Measurements from ENCODE around the gene ZFYVE21.

The ZFYVE21 gene

GRCh38 chr14:103692871-103693270 is 22.7 kb upstream of the ZFYVE21 start:
- Histone ChIP-seq H3K36me3 (ENCODE audit: control insufficient read depth, insufficient read depth, low read length, severe bottlenecking) (peaks cover 52% of the 10 kb centered on the region), H3K4me3 (ENCODE audit: low read length) (no peak overlapping the region), H3K9me3 (ENCODE audit: control insufficient read depth, low read length) (no peaks in the 10 kb centered on the region), H3K4me1 (ENCODE audit: control insufficient read depth, insufficient read depth, low read length) (peaks cover 42% of the 10 kb centered on the region), H3K9ac (ENCODE audit: low read length) (no peak overlapping the region), H3K27me3 (replicated peaks; ENCODE audit: control insufficient read depth, insufficient read depth, low read length) (no peaks in the 10 kb centered on the region)
- DNase-seq (ENCODE audit: low read depth), result no peak

GRCh38 chr14:103693515-103693914 is 22.1 kb upstream of the ZFYVE21 start:
- H3K36me3 ChIP-seq (ENCODE audit: control insufficient read depth, insufficient read depth, low read length, severe bottlenecking), result peaks cover 57% of the 10 kb centered on the region
- no peak for DNase-seq (ENCODE audit: low read depth)
- no peak overlapping the region for H3K4me3 ChIP-seq (ENCODE audit: low read length)
- H3K4me1 ChIP-seq (ENCODE audit: control insufficient read depth, insufficient read depth, low read length), result peaks cover 41% of the 10 kb centered on the region
- no peaks in the 10 kb centered on the region for H3K27me3 ChIP-seq (replicated peaks; ENCODE audit: control insufficient read depth, insufficient read depth, low read length)
- H3K9ac ChIP-seq (ENCODE audit: low read length), result no peak overlapping the region
- H3K9me3 ChIP-seq (ENCODE audit: control insufficient read depth, low read length), result no peaks in the 10 kb centered on the region

- H3K4me1 ChIP-seq (ENCODE audit: control insufficient read depth, insufficient read depth, low read length), result peaks cover 33% of the 10 kb centered on the region
- no peak overlapping the region for H3K9ac ChIP-seq (ENCODE audit: low read length)
- H3K4me3 ChIP-seq (ENCODE audit: low read length), result no peak overlapping the region
- no peak for DNase-seq (ENCODE audit: low read depth)
- no peaks in the 10 kb centered on the region for H3K9me3 ChIP-seq (ENCODE audit: control insufficient read depth, low read length)
- H3K27me3 ChIP-seq (replicated peaks; ENCODE audit: control insufficient read depth, insufficient read depth, low read length), result no peaks in the 10 kb centered on the region
- H3K36me3 ChIP-seq (ENCODE audit: control insufficient read depth, insufficient read depth, low read length, severe bottlenecking), result peaks cover 65% of the 10 kb centered on the region
These were observed 21.0 kb upstream of the ZFYVE21 start for GRCh38 chr14:103694572-103695026.

DNA sequence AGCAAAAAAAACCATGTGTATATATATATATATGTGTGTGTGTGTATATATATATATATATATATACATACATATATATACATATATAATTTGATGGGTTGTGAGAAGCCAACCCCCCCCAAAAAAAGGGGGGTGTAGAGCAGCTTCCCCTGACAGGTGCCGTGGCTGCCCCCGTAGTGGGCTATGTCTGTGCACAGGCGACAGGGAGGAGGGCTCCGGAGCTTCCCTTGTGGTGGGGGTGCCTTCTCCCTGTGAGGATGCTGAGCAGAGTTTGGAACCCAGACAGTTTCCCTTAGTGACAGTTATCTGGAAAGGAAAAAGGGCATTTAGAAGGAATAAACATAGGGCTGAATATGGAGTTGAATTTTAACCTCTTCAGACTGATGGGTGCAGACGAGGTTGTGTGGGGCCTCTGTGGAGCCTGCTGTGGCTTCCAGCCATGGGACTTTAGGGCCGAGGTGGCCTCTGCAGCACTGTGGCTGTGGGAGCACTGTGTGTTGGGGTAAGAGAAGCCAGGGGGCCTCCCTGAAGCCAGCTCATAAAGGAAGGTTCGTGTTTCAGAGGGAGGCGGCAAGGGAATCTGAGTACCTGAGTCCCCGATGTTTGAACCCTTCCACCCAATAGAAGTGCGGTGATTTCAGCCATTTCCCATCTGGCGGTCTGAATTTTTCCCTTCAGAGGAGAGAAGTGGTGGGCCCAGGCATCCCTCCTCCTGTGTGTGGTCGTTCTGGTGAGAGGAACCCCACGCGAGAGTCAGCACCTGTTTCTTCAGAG is 20.1 kb upstream of the ZFYVE21 start:
- Histone ChIP-seq H3K27me3 (replicated peaks; ENCODE audit: control insufficient read depth, insufficient read depth, low read length) (no peaks in the 10 kb centered on the region), H3K9me3 (ENCODE audit: control insufficient read depth, low read length) (no peaks in the 10 kb centered on the region), H3K4me3 (ENCODE audit: low read length) (no peak overlapping the region), H3K36me3 (ENCODE audit: control insufficient read depth, insufficient read depth, low read length, severe bottlenecking) (peaks cover 62% of the 10 kb centered on the region), H3K4me1 (ENCODE audit: control insufficient read depth, insufficient read depth, low read length) (peaks cover 36% of the 10 kb centered on the region), H3K9ac (ENCODE audit: low read length) (no peak overlapping the region)
- DNase-seq (ENCODE audit: low read depth), result no peak

- Histone ChIP-seq H3K4me1 (ENCODE audit: control insufficient read depth, insufficient read depth, low read length) (peaks cover 42% of the 10 kb centered on the region), H3K27me3 (replicated peaks; ENCODE audit: control insufficient read depth, insufficient read depth, low read length) (no peaks in the 10 kb centered on the region), H3K4me3 (ENCODE audit: low read length) (no peak overlapping the region), H3K9ac (ENCODE audit: low read length) (peak overlapping the region; percentile 48), H3K36me3 (ENCODE audit: control insufficient read depth, insufficient read depth, low read length, severe bottlenecking) (peaks cover 62% of the 10 kb centered on the region), H3K9me3 (ENCODE audit: control insufficient read depth, low read length) (no peaks in the 10 kb centered on the region)
- no peak for DNase-seq (ENCODE audit: low read depth)
These were observed 19.6 kb upstream of the ZFYVE21 start for GRCh38 chr14:103696070-103696402.

DNA sequence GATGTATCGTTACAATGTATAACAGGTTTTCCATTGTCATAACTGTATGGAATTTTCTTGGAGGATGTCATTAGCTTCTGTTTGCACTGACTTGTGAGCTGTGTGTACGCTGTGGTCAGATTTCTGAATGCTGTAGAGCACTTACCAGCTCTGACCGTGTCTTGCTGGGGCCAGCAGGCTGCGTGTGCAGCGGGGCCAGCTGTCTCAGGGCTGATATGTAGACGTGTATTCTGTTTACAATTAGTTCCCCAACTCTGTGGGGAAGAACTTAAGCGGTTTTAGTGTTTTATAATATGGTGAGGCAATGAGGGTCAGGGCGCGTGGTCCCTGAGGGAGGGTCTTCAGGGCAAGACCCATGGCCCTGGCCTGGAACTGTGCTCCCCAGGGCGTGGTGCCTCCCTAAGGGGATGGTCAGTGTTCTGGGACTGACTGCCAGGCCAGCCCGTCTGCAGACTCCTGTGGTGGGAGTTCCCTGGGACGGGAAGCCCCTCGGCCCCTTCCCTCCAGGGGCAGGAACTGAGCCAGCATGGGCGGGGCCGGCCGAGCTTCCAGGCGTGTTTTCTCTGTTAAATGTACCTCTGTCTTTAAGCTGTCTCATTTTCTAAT is 19.0 kb upstream of the ZFYVE21 start:
- H3K9me3 ChIP-seq (ENCODE audit: control insufficient read depth, low read length), result no peaks in the 10 kb centered on the region
- peaks cover 43% of the 10 kb centered on the region for H3K4me1 ChIP-seq (ENCODE audit: control insufficient read depth, insufficient read depth, low read length)
- H3K27me3 ChIP-seq (replicated peaks; ENCODE audit: control insufficient read depth, insufficient read depth, low read length), result no peaks in the 10 kb centered on the region
- H3K9ac ChIP-seq (ENCODE audit: low read length), result peak overlapping the region; percentile 55
- no peak overlapping the region for H3K4me3 ChIP-seq (ENCODE audit: low read length)
- H3K36me3 ChIP-seq (ENCODE audit: control insufficient read depth, insufficient read depth, low read length, severe bottlenecking), result peaks cover 61% of the 10 kb centered on the region
- DNase-seq (ENCODE audit: low read depth), result peak; percentile 19

- Histone ChIP-seq H3K4me1 (ENCODE audit: control insufficient read depth, insufficient read depth, low read length) (peaks cover 43% of the 10 kb centered on the region), H3K27me3 (replicated peaks; ENCODE audit: control insufficient read depth, insufficient read depth, low read length) (no peaks in the 10 kb centered on the region), H3K9me3 (ENCODE audit: control insufficient read depth, low read length) (no peaks in the 10 kb centered on the region), H3K9ac (ENCODE audit: low read length) (peak overlapping the region; percentile 55), H3K4me3 (ENCODE audit: low read length) (no peak overlapping the region), H3K36me3 (ENCODE audit: control insufficient read depth, insufficient read depth, low read length, severe bottlenecking) (peaks cover 63% of the 10 kb centered on the region)
- DNase-seq (ENCODE audit: low read depth), result no peak
These were observed 18.4 kb upstream of the ZFYVE21 start for GRCh38 chr14:103697206-103697602.

DNA sequence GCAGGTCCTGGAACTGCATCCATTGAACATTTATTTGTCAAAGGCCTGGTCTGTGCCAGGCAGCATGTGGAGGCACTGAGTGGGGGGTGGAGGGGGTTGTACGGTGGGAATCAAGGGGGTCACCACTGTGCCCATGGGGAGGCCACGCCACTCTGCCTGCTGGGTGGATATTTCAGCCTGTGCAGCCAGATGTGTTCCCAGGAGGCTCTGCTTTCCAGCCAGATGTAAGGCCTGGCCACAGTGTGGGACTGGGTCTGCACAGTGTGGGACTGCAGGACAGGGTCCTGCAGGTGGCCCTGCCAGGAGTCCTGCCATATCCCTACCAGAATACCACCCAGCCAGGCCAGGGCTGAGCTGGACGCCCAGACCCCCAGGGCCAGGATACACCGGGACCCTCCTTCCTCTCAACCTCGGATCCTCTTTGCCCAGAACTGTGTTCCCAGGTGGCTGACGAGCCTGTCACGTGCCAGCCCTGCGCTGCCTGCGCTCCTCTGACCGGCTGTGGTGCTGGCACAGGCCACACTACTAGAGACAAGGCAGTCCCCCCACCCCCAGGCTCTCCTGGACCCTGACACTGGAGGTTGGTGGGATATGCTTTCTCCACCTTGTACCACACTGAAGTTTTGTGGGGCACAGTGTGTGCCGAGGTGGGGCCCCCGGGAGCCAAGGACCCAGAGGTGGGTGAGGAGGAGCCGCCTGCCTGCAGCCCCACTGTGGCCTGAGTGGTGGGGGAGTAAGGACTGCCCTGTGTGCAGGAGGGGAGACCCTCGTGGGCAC is 17.8 kb upstream of the ZFYVE21 start:
- no peak for DNase-seq (ENCODE audit: low read depth)
- Histone ChIP-seq H3K9ac (ENCODE audit: low read length) (peak overlapping the region; percentile 55), H3K27me3 (replicated peaks; ENCODE audit: control insufficient read depth, insufficient read depth, low read length) (no peaks in the 10 kb centered on the region), H3K4me3 (ENCODE audit: low read length) (no peak overlapping the region), H3K4me1 (ENCODE audit: control insufficient read depth, insufficient read depth, low read length) (peaks cover 43% of the 10 kb centered on the region), H3K9me3 (ENCODE audit: control insufficient read depth, low read length) (no peaks in the 10 kb centered on the region), H3K36me3 (ENCODE audit: control insufficient read depth, insufficient read depth, low read length, severe bottlenecking) (peaks cover 63% of the 10 kb centered on the region)

DNA sequence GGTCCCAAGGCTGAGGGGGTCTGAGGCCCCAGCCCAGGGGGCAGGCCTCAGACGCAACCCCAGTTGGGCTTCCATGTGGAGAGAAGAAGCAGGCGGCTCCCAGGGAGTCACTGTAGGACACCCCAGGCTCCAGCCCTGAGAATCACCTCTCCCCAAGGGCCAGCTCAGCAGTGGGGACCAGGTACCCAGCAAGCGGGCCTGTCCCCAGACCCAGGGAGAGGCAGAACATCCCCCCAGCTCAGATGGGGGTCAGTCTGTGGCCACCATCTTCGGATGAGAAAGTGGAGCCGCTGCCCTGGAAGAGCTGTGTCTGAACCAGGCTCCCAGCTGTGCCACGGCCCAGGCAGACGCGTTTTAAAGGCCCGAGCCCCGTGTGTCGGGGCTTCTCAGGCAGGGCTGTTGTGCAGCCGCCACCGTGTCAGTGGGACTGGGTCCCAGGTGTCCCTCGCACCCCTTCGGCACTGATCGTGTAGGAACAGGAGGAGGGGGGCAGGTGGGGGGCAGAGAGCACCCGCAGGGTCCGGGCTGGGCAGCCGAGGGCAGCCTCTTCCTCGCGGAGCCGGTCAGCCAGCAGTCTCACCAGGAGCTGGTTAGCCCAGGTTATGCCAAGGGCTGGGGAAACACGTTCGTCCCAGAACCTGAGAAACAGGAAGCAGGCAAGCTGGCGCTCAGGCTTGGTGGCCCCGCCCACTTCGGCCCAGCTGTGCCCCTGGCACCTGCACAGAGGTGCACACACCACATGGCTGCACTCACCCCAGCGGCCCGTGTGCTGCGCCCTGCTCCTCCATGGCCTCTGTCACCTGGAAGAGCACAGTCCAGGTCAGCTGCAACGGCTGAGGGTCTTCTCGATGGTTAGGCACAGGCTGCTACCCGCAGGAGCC is 17.0 kb upstream of the ZFYVE21 start:
- no peaks in the 10 kb centered on the region for H3K9me3 ChIP-seq (ENCODE audit: control insufficient read depth, low read length)
- peak overlapping the region; percentile 55 for H3K9ac ChIP-seq (ENCODE audit: low read length)
- no peak for DNase-seq (ENCODE audit: low read depth)
- peaks cover 63% of the 10 kb centered on the region for H3K36me3 ChIP-seq (ENCODE audit: control insufficient read depth, insufficient read depth, low read length, severe bottlenecking)
- no peaks in the 10 kb centered on the region for H3K27me3 ChIP-seq (replicated peaks; ENCODE audit: control insufficient read depth, insufficient read depth, low read length)
- peaks cover 43% of the 10 kb centered on the region for H3K4me1 ChIP-seq (ENCODE audit: control insufficient read depth, insufficient read depth, low read length)
- H3K4me3 ChIP-seq (ENCODE audit: low read length), result no peak overlapping the region

- Histone ChIP-seq H3K27me3 (replicated peaks; ENCODE audit: control insufficient read depth, insufficient read depth, low read length) (no peaks in the 10 kb centered on the region), H3K4me3 (ENCODE audit: low read length) (no peak overlapping the region), H3K9me3 (ENCODE audit: control insufficient read depth, low read length) (no peaks in the 10 kb centered on the region), H3K9ac (ENCODE audit: low read length) (no peak overlapping the region), H3K36me3 (ENCODE audit: control insufficient read depth, insufficient read depth, low read length, severe bottlenecking) (peaks cover 62% of the 10 kb centered on the region), H3K4me1 (ENCODE audit: control insufficient read depth, insufficient read depth, low read length) (peaks cover 43% of the 10 kb centered on the region)
- DNase-seq (ENCODE audit: low read depth), result no peak
These were observed 16.3 kb upstream of the ZFYVE21 start for GRCh38 chr14:103699261-103699661.

All from adipocyte (in vitro differentiated cells).